GM12872 (cell line): ENCODE results near the gene SLIT1.

Source experiments
- TF ChIP-seq, protein P1 (sequence below): IDR thresholded peaks from 3 replicates; pipeline ENCODE4 v1.5.1; 2011; ENCODE audit warnings: low read depth, mild to moderate bottlenecking, low read length, moderate library complexity; ENCODE audit not compliant: insufficient read depth

The SLIT1 gene

DNA sequence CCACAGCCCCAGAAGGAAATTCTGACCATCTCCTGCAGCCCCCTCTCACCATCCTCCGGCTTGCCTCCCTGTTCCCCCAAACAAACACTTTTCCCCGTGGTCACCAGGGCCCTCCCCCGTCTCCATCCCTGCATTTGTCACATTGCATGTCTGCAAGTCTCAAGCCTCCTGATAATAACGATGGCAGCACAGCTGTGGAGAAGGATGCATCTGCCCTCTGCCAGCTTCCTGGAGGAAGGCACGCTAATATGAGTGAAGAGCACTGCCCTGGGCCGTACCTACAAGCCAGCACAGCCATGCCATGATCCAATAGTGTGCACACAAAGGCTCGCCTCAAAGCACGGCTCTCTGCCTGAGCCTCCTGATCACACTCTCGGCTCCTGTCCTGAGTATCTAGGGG lies 98.5 kb downstream of the SLIT1 start:
- TF ChIP-seq, protein P1, sequence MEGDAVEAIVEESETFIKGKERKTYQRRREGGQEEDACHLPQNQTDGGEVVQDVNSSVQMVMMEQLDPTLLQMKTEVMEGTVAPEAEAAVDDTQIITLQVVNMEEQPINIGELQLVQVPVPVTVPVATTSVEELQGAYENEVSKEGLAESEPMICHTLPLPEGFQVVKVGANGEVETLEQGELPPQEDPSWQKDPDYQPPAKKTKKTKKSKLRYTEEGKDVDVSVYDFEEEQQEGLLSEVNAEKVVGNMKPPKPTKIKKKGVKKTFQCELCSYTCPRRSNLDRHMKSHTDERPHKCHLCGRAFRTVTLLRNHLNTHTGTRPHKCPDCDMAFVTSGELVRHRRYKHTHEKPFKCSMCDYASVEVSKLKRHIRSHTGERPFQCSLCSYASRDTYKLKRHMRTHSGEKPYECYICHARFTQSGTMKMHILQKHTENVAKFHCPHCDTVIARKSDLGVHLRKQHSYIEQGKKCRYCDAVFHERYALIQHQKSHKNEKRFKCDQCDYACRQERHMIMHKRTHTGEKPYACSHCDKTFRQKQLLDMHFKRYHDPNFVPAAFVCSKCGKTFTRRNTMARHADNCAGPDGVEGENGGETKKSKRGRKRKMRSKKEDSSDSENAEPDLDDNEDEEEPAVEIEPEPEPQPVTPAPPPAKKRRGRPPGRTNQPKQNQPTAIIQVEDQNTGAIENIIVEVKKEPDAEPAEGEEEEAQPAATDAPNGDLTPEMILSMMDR: no peak

DNA sequence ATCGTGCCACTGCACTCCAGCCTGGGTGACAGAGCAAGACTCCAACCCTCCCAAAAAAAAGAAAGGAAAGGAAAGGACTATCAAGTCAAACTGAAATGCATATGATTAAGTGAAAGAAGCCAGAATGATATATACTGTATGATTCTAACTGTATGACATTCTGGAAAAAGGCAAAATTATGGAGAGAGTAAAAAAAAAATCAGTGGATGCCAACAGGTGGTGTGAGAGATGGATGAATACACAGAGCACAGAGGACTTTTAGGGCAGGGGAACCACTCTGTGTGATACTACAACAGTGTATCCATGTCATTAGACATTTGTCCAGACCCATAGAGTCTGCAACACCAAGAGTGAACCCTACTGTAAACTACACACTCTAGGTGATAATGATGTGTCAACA lies 99.2 kb downstream of the SLIT1 start:
- TF ChIP-seq, protein P1: no peak

DNA sequence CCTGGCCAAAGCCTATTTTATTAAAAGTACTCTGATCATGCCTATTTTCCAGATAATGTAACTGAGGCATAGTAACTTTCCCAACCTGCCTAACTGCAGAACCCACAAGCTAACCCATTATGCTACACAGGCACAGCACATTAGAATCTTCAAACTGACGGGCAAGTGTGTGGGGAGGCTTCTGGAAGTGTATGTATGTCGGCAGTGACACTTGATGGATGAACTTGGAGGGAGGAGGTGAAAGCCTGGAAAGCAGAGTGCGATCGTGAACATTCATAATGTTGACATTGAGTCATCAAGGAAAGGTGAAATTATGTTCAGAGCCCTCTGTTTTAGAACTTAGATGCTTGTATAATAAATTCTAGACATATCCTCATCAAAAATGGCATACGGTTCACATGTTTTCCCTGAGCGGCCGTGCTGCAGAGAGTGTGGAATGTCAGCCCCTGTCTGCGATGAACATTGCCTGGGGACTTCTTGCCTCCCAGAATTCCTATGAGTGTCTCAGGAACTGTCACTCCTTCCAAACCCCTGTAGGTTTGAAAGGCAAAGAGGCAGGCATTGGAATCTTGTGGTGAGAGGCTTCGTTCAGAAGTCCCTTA lies 102.4 kb downstream of the SLIT1 start:
- TF ChIP-seq, protein P1: no peak

DNA sequence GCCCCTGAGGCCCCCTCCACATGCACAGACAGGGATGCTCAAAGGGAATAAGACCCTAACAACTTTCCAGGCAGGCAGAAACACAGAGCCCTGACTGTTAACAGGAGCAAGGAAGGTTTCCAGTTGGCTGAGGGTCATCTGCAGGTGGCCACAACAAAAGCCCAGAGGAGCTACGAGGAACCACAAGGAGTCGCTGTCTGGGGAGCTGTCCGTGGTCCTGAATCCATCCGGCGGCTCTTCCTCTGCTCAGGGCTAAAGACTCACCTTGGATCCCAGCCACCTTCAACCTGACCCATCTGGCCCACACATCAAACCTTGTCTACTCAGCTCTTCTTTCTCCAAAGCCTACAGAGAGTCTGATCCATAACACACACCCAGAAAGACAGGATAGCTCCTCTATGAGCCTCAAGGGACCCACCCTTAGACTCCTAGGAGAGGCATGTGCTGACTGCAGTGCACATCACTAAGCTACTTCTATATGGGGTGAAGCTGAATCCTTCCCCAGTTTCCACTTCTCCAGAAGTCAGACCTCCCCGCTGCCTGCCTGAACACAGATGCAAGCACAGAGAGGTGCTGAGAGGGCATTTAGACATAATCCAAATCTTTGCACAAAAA lies 104.0 kb downstream of the SLIT1 start:
- TF ChIP-seq, protein P1: peak; percentile 99

DNA sequence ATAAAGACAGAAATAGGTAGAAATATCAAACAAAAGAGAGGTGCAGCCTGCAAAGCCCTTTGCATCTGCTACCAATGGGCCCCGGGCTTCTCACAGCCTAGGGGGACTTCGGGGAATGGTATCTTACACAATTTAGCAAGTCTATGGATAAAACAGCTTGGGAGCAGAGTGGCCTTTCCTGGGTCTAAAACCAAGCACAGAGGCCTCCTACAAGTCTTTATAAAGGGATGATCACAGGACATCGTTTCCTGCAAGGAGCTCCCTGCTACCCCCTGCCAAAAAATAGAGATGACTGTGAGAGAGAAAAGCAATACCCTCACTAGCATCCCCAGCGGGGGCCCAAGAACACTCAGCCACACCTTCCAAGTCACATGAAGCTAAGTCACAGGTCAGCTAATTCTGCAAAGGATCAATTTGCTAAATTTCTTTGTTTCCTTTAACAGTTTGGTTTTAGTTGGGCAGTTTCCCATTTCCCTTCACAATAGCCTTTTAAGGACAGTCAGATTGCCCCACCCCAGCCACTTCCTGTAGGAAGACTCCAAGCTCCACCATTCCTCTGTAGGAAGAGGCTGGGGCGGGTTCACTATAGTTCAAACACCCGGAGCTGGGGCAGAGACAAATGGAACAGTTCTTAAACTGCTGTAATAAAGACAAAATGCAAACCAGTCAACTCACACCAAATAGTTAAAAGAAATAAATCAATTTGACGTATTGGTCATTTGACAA lies 105.5 kb downstream of the SLIT1 start:
- TF ChIP-seq, protein P1: no peak

DNA sequence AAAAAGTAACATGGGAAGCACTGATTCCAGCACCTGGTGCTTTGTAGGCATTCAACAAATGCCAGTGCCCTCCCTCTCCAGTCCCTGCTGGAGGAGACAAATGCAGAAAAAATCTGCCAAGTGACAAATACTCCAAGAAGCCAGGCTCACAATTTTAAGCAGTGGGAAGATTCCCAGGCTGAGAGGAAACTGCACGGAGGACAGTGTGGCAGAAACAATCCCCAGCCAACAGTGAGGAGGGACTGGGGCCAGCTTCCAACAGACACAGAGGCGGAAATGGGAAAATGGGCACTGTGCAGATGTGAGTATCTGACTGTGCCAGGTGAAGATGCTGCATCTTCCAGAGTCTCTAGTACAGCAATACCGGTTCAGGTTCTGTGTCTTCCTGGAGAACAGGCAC lies 106.3 kb downstream of the SLIT1 start:
- TF ChIP-seq, protein P1: no peak

DNA sequence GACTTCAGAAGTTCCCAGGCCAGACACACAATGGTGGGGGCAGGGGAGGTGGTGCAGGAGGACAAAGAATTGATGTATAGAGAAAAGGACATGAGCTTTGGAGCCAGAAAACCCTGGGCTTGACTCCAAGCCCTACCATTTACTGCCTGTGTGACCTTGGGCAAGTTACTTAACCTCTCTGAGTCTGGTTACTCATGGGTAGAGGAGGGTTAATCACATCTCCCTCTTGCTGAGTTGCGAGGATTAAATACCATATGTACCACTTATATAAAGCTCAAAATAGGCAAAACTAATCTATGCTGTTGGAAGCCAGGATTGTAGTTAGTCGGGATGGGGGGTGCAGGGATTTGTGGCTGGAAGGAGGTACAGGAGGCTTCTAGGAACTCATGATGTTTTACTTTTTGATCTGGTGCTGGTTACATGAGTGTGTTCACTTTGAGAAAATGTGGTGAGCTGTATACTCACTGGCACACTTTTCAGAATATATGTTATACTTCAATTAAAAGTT lies 106.8 kb downstream of the SLIT1 start:
- TF ChIP-seq, protein P1: no peak
